ENCODE results near the gene IFITM10.

DNA sequence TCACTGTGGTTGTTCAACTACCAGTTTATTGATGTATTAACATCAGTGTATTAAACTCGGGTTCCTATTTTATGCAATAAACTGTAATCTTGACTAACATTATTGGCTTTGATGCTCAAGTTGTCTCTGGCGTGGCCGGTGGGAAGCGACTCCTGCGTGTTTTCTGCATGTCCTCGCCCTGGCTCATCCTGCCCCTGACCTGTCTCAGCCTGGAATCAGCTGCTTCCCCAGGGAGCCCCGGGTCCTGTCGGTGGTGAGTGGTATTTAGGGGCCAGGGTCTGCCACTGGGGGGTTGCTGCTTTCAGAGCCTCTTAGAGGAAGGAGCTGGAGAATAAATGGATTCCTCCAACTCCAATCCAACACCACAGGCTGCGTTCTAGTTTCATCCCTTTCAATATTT lies 22.5 kb downstream of the IFITM10 start:
- TF ChIP-seq, protein P1, sequence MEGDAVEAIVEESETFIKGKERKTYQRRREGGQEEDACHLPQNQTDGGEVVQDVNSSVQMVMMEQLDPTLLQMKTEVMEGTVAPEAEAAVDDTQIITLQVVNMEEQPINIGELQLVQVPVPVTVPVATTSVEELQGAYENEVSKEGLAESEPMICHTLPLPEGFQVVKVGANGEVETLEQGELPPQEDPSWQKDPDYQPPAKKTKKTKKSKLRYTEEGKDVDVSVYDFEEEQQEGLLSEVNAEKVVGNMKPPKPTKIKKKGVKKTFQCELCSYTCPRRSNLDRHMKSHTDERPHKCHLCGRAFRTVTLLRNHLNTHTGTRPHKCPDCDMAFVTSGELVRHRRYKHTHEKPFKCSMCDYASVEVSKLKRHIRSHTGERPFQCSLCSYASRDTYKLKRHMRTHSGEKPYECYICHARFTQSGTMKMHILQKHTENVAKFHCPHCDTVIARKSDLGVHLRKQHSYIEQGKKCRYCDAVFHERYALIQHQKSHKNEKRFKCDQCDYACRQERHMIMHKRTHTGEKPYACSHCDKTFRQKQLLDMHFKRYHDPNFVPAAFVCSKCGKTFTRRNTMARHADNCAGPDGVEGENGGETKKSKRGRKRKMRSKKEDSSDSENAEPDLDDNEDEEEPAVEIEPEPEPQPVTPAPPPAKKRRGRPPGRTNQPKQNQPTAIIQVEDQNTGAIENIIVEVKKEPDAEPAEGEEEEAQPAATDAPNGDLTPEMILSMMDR (IDR thresholded peaks at IDR 0.05; ENCODE audit: poor library complexity): no peak
- TF ChIP-seq EZH2 (IDR thresholded peaks at IDR 0.05; ENCODE audit: borderline replicate concordance) (no peak), EZH2phosphoT487 (IDR thresholded peaks at IDR 0.05; ENCODE audit: low read depth, severe bottlenecking, unreplicated experiment) (no peak)
